ENCODE measurements around the gene RNF181. TPM values are rescaled to one million over a fixed set of nuclear protein-coding genes. Genes with fewer than 3 reads are reported as not detected.
A peak's percentile ranks its signal among the peaks of the same experiment; 100 is the strongest.

RNF181 gene
- total RNA-seq, 1 experiment from 2014 or later: 125 TPM

- Mint-ChIP-seq H3K4me3 (ENCODE audit: unreplicated experiment) (no peak overlapping the region), H3K9me3 (ENCODE audit: unreplicated experiment) (no peaks in the 10 kb centered on the region), H3K4me1 (ENCODE audit: insufficient read depth, unreplicated experiment) (peaks cover 9% of the 10 kb centered on the region), H3K27ac (ENCODE audit: low read depth, unreplicated experiment) (no peak overlapping the region), H3K36me3 (ENCODE audit: insufficient read depth, unreplicated experiment) (peaks cover 77% of the 10 kb centered on the region), H3K27me3 (ENCODE audit: insufficient read depth, unreplicated experiment) (no peaks in the 10 kb centered on the region)
- TF ChIP-seq CTCF (IDR thresholded peaks at IDR 0.05; ENCODE audit: unreplicated experiment): no peak
- POLR2A ChIA-PET: interaction anchor here (0.7 to 3.2 kb wide), 5 partner anchors 10 to 143 kb away, joined by 3 to 15 read pairs (median 5); partner anchors contain the start of genes C2orf68, RNF181 and TMEM150A
- intact Hi-C loops (cut with micrococcal nuclease): no loop called here
- DNase-seq (ENCODE audit: unreplicated experiment): no peak
- CTCF ChIA-PET: interaction anchor here (0.6 to 6.4 kb wide), 4 partner anchors 12 to 525 kb away, joined by 3 to 47 read pairs (median 3); no protein-coding TSS in a partner anchor
- BruUV-seq (replicated peaks): no TSS peak
Observed at GRCh38 chr2:85621338-85621737, 25.8 kb downstream of the RNF181 start.

GRCh38 chr2:85623991-85624390 is 28.4 kb downstream of the RNF181 start:
- H3K4me1 Mint-ChIP-seq (ENCODE audit: insufficient read depth, unreplicated experiment): peaks cover 3% of the 10 kb centered on the region
- H3K27ac Mint-ChIP-seq (ENCODE audit: low read depth, unreplicated experiment): peak overlapping the region; percentile 63
- H3K36me3 Mint-ChIP-seq (ENCODE audit: insufficient read depth, unreplicated experiment): peaks cover 92% of the 10 kb centered on the region
- H3K27me3 Mint-ChIP-seq (ENCODE audit: insufficient read depth, unreplicated experiment): no peaks in the 10 kb centered on the region
- TF ChIP-seq CTCF (IDR thresholded peaks at IDR 0.05; ENCODE audit: unreplicated experiment): no peak
- no peaks in the 10 kb centered on the region for H3K9me3 Mint-ChIP-seq (ENCODE audit: unreplicated experiment)
- CTCF ChIA-PET: interaction anchor here (6.4 kb wide), 1 partner anchor 12 kb away, joined by 47 read pairs; no protein-coding TSS in a partner anchor
- POLR2A ChIA-PET: no interaction called here
- intact Hi-C loops (cut with micrococcal nuclease): no loop called here
- H3K4me3 Mint-ChIP-seq (ENCODE audit: unreplicated experiment): no peak overlapping the region
- DNase-seq (ENCODE audit: unreplicated experiment): no peak
- BruUV-seq (replicated peaks): no TSS peak

GRCh38 chr2:85628658-85629057 is 33.1 kb downstream of the RNF181 start:
- BruUV-seq (replicated peaks): no TSS peak
- Mint-ChIP-seq H3K27ac (ENCODE audit: low read depth, unreplicated experiment) (no peak overlapping the region), H3K4me3 (ENCODE audit: unreplicated experiment) (no peak overlapping the region), H3K36me3 (ENCODE audit: insufficient read depth, unreplicated experiment) (peaks cover 100% of the 10 kb centered on the region), H3K4me1 (ENCODE audit: insufficient read depth, unreplicated experiment) (no peaks in the 10 kb centered on the region), H3K27me3 (ENCODE audit: insufficient read depth, unreplicated experiment) (no peaks in the 10 kb centered on the region), H3K9me3 (ENCODE audit: unreplicated experiment) (no peaks in the 10 kb centered on the region)
- POLR2A ChIA-PET: interaction anchor here (1.6 kb wide), 1 partner anchor 26 kb away, joined by 7 read pairs; the partner anchor contains the start of gene TMEM150A
- TF ChIP-seq CTCF (IDR thresholded peaks at IDR 0.05; ENCODE audit: unreplicated experiment): no peak
- CTCF ChIA-PET: interaction anchor here (0.6 to 2.7 kb wide), 4 partner anchors 9 to 43 kb away, joined by 3 to 20 read pairs (median 4); no protein-coding TSS in a partner anchor
- DNase-seq (ENCODE audit: unreplicated experiment): no peak
- intact Hi-C loops (cut with micrococcal nuclease): no loop called here

- Mint-ChIP-seq H3K4me3 (ENCODE audit: unreplicated experiment) (no peak overlapping the region), H3K27ac (ENCODE audit: low read depth, unreplicated experiment) (no peak overlapping the region), H3K36me3 (ENCODE audit: insufficient read depth, unreplicated experiment) (peaks cover 100% of the 10 kb centered on the region), H3K9me3 (ENCODE audit: unreplicated experiment) (no peaks in the 10 kb centered on the region), H3K27me3 (ENCODE audit: insufficient read depth, unreplicated experiment) (no peaks in the 10 kb centered on the region), H3K4me1 (ENCODE audit: insufficient read depth, unreplicated experiment) (peaks cover 6% of the 10 kb centered on the region)
- ChIA-PET POLR2A (no interaction called here), CTCF (interaction anchor here (0.6 to 1.0 kb wide), 4 partner anchors 28 to 98 kb away, joined by 3 to 5 read pairs (median 3); no protein-coding TSS in a partner anchor)
- no peak for DNase-seq (ENCODE audit: unreplicated experiment)
- intact Hi-C loops (cut with micrococcal nuclease): no loop called here
- BruUV-seq (replicated peaks): no TSS peak
- TF ChIP-seq CTCF (IDR thresholded peaks at IDR 0.05; ENCODE audit: unreplicated experiment): no peak
Observed at GRCh38 chr2:85631316-85631715, 35.8 kb downstream of the RNF181 start.

Data from MCF 10A (cell line).